Esophagus muscularis mucosa (tissue), 4 donors: Measurements from ENCODE around the gene TSPYL6. TPM values are rescaled to one million over a fixed set of nuclear protein-coding genes. Genes with fewer than 3 reads are reported as not detected.

ENCODE experiments used
- DNase-seq: peaks from one replicate; pipeline ENCODE4 v3.0.0-alpha.2; 2017; ENCODE audit errors: extremely low spot score
- H3K27ac ChIP-seq, 4 donors: fragments of 200-600 bp; sonication (generic); replicated peaks in 1 of 4; 1 replicate in 3 of 4; 2 replicates in 1 of 4; pipeline ENCODE4 v1.5.1; 2016 to 2019; ENCODE audit warnings: mild to moderate bottlenecking in 1 of 4
- H3K27me3 ChIP-seq, 4 donors: fragments of 200-600 bp; sonication (generic); one replicate each; pipeline versions ENCODE4 v1.5.1 to v1.6.0; 2016 to 2019
- H3K36me3 ChIP-seq, 4 donors: fragments of 200-600 bp; sonication (generic); one replicate each; pipeline ENCODE4 v1.5.1; 2016 to 2019
- H3K4me1 ChIP-seq, 4 donors: fragments of 200-600 bp; sonication (generic); one replicate each; pipeline ENCODE4 v1.5.1; 2016 to 2019
- H3K4me3 ChIP-seq, 4 donors: fragments of 200-600 bp; sonication (generic); 1 replicate in 2 of 4; 2 replicates in 2 of 4; pipeline ENCODE4 v1.5.1; 2016 to 2019; ENCODE audit warnings: mild to moderate bottlenecking in 4 of 4, moderate library complexity in 1 of 4
- H3K9me3 ChIP-seq, 4 donors: fragments of 200-600 bp; sonication (generic); 1 replicate in 3 of 4; 2 replicates in 1 of 4; pipeline ENCODE4 v1.5.1; 2016 to 2019
- CTCF ChIP-seq, 3 experiments: fragments of 200-600 bp in 2 of 3; fragments of 450-650 bp in 1 of 3; sonication (generic) in 2 of 3; IDR thresholded peaks; one replicate each; pipeline ENCODE4 v1.5.1; 2017 to 2019; ENCODE audit warnings: antibody characterized with exemption in 3 of 3, mild to moderate bottlenecking in 2 of 3, moderate library complexity in 1 of 3
- EP300 ChIP-seq: sonication (generic); formaldehyde crosslinking; IDR thresholded peaks from one replicate; pipeline ENCODE4 v1.6.1; 2017; ENCODE audit warnings: antibody characterized with exemption
- POLR2A ChIP-seq: fragments of 450-650 bp; IDR thresholded peaks from one replicate; pipeline ENCODE4 v1.6.1; 2017; ENCODE audit warnings: antibody characterized with exemption, moderate library complexity, mild to moderate bottlenecking, low read depth
- POLR2AphosphoS5 ChIP-seq, 2 donors: sonication (generic); formaldehyde crosslinking; IDR thresholded peaks; one replicate each; pipeline ENCODE4 v1.6.1; 2017; ENCODE audit warnings: antibody characterized with exemption in 2 of 2
- WGBS: methylation state at CpG from one replicate; pipeline ENCODE4 v1.1.5; 2018; 5-methylcytosine and 5-hydroxymethylcytosine counted together
- intact Hi-C: fragments of 100-400 bp; cut with DNase I; formaldehyde crosslinking; loops from one replicate; pipeline ENCODE4 v1.15.1; 2023
- total RNA-seq, 4 donors: library from RNA; depleted of rRNA; stranded (reverse); fragments of >200 nt; gene quantifications; one replicate each; pipeline versions ENCODE4 v1.1.0 to v1.2.1, GENCODE V29; 2016

The TSPYL6 gene
- total RNA-seq, 4 donors from 2014 or later, result not detected

DNA sequence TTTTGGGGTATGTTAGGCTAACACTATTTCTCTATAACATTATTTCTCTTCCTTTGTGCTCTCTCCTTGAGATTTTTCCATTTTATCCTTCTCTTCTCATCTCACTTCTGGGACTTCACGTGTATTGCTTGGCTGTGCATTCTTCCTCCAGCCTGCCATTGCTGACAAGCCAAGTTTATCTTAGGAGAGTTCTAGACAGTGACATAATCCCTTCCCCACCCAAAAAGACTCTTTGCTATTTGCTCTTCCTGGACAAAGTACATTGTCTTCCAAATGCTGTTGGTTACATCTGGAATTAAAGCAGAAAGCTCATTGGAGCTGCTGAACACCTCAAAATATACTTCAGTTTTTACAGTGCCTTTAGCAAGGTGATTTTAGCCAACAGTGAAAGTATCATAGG lies 8.9 kb downstream of the TSPYL6 start:
- Histone ChIP-seq H3K36me3 (no peaks in the 10 kb centered on the region), H3K4me1 (peaks cover 5 to 28% (median 18%) of the 10 kb centered on the region in 4 donors), H3K9me3 (no peaks in the 10 kb centered on the region), H3K27me3 (no peaks in the 10 kb centered on the region), H3K27ac (peak overlapping the region; percentile 2 to 59 (median 40)), H3K4me3 (no peak overlapping the region)
- WGBS, result 36% methylated on average over 1 of the region's 1 CpG
- intact Hi-C loops, result no loop called here
- TF ChIP-seq POLR2AphosphoS5 (IDR thresholded peaks at IDR 0.05) (peak; percentile 7 to 37), EP300 (no peak)
- no peak for DNase-seq

DNA sequence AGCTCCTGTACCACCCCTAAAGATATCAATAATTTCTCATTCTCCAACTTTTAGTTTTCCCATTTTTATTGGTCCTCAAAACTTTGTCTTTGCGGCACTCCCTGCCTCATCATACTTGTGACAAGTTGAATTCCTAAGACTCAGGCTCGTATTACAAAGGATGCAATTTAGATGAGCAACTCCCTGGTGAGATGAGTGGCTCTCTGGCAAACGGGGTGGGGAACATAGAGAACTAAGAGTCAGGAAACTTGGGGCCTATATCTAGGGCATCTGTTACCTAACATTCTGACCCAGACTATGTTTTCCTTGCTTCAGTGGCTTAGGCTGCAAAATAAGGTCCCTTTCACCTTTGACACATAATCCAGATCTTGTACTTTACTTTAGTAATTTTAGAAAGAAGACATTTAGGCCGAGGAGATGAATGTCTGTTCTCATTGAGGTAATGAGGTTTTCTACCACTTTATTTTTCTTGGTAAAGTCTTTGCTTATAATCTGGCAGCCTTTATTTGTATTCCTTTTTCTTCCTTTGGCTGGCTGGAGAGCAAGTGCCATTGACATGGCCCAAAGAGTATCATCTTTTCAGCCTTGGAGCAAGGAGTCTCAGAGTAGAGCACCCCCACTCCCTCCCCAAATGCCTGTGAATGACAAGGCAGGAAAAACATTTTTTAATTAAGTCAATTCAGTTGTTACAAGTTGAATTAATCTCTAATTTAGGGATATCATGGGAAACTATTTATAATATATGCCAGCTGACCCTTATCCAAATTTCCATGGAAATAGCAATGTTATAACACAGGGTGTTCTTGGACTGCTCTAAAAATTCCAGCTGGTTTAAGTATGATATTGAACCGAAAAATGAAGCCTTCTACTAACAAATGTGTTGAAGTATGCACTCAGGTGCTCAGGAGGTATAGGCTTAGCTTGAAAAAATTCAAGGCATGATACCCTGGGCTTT lies 15.2 kb downstream of the TSPYL6 start:
- Histone ChIP-seq H3K27ac (peak overlapping the region; percentile 72 to 80 (median 76)), H3K9me3 (no peaks in the 10 kb centered on the region), H3K4me1 (peaks cover 15 to 33% (median 31%) of the 10 kb centered on the region in 4 donors), H3K4me3 (no peak overlapping the region), H3K36me3 (no peaks in the 10 kb centered on the region), H3K27me3 (no peaks in the 10 kb centered on the region)
- WGBS, result 34% methylated on average over 5 of the region's 5 CpGs
- intact Hi-C loops, result no loop called here
- TF ChIP-seq POLR2AphosphoS5 (IDR thresholded peaks at IDR 0.05), result peak in 1 of 2 donors; percentile 50
- no peak for TF ChIP-seq EP300
- no peak for DNase-seq

DNA sequence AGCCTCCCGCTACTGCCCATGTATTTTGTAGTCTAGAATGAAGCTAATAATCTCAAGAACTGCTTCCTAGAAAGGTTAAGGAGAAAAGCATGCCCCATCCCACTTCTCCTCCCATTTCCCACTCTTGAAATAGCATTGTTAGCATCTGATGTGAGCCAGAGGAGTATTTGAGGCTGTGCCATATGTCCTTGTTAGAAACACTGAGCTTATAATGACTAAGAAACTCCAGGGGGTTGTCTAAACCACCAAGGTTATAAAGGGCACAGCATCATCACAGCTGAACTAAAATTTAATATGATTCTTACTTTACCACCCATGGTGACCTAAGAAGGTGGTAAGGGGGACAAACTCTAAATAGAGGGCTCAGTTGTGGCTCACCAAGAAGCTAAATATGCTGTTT lies 16.6 kb downstream of the TSPYL6 start:
- H3K27ac ChIP-seq, result peak overlapping the region; percentile 40 to 80 (median 76)
- TF ChIP-seq POLR2A (no peak), EP300 (no peak), CTCF (IDR thresholded peaks at IDR 0.05) (no peak), POLR2AphosphoS5 (IDR thresholded peaks at IDR 0.05) (no peak)
- H3K4me1 ChIP-seq, result peaks cover 15 to 33% (median 31%) of the 10 kb centered on the region in 4 donors
- H3K36me3 ChIP-seq, result no peaks in the 10 kb centered on the region
- 100% methylated on average over 1 of the region's 1 CpG for WGBS
- intact Hi-C loops, result no loop called here
- H3K4me3 ChIP-seq, result no peak overlapping the region
- H3K9me3 ChIP-seq, result no peaks in the 10 kb centered on the region
- no peaks in the 10 kb centered on the region for H3K27me3 ChIP-seq
- DNase-seq, result no peak

GRCh38 chr2:54237428-54237827 lies 18.6 kb downstream of the TSPYL6 start:
- Histone ChIP-seq H3K27me3 (no peaks in the 10 kb centered on the region), H3K4me3 (no peak overlapping the region), H3K9me3 (no peaks in the 10 kb centered on the region), H3K36me3 (no peaks in the 10 kb centered on the region), H3K4me1 (peaks cover 15 to 33% (median 31%) of the 10 kb centered on the region in 4 donors), H3K27ac (no peak overlapping the region)
- TF ChIP-seq POLR2A (no peak), POLR2AphosphoS5 (IDR thresholded peaks at IDR 0.05) (no peak), EP300 (no peak), CTCF (IDR thresholded peaks at IDR 0.05) (no peak)
- 99% methylated on average over 2 of the region's 2 CpGs for WGBS
- intact Hi-C loops, result no loop called here
- DNase-seq, result no peak

DNA sequence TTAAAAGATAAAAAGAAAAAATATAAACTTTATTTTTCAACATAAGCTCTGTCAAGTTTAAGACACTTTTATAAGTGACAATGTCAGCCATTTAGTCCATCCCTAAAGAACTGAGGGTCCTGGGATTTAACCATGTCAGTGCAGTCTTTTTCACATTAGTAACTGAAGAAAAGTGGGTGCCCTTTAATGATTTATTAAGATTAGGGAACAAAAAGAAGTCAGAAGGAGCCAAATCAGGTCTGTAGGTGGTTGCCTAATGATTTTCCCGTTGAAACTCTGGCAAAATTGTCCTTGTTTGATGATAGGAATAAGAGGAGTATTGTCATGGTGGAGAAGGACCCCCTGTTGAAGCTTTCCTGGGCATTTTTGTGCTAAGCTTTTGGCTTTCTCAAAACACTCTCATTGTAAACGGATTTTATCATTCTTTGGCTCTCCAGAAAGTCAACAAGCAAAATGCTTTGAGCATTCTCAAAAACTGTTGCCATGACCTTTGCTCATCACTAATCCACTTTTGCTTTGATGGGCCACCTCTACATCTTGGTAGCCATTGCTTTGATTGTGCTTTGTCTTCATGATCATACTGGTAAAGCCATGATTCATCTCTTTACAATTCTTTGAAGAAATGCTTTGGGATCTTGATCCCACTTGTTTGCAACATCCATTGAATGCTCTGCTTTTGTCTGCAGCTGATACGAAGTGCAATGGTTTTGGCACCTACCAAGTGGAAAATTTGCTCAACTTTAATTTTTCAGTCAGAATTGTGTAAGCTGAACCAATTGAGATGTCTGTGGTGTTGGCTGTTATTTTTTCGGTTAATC lies 22.0 kb downstream of the TSPYL6 start:
- intact Hi-C loops, result no loop called here
- peaks cover 0 to 8% (median 2%) of the 10 kb centered on the region in 4 donors for H3K4me1 ChIP-seq
- H3K27ac ChIP-seq, result no peak overlapping the region
- no peak for DNase-seq
- no peak for TF ChIP-seq POLR2AphosphoS5 (IDR thresholded peaks at IDR 0.05)
- no peak for TF ChIP-seq EP300
- TF ChIP-seq POLR2A, result no peak
- TF ChIP-seq CTCF (IDR thresholded peaks at IDR 0.05), result no peak
- no peaks in the 10 kb centered on the region for H3K9me3 ChIP-seq
- no peak overlapping the region for H3K4me3 ChIP-seq
- H3K36me3 ChIP-seq, result no peaks in the 10 kb centered on the region
- 71% methylated on average over 4 of the region's 4 CpGs for WGBS
- no peaks in the 10 kb centered on the region for H3K27me3 ChIP-seq
